HT1080 (cell line): ENCODE measurements around the gene HMGB2. TPM values are rescaled to one million over a fixed set of nuclear protein-coding genes. Genes with fewer than 3 reads are reported as not detected.
A peak's percentile ranks its signal among the peaks of the same experiment; 100 is the strongest.

Experiments used
- DNase-seq: peaks from one replicate; pipeline ENCODE4 v3.0.0-alpha.2; 2015; ENCODE audit warnings: low read depth
- total RNA-seq: library from RNA; depleted of rRNA; stranded (reverse); fragments of >200 nt; shearing (Covaris generic); gene quantifications from 2 replicates; pipeline ENCODE4 v1.2.3, GENCODE V29; 2014

HMGB2 gene
- total RNA-seq, 1 experiment from 2014 or later: 293 TPM

- DNase-seq: peak; percentile 93
These were observed 964 bp upstream of the HMGB2 start for GRCh38 chr4:173334891-173335752.

GRCh38 chr4:173333658-173334084 is 487 bp downstream of the HMGB2 start:
- no peak for DNase-seq

- DNase-seq: peak; percentile 40
These were observed 1.0 kb downstream of the HMGB2 start for GRCh38 chr4:173332963-173333657.

- peak; percentile 27 for DNase-seq
These were observed 2.1 kb downstream of the HMGB2 start for GRCh38 chr4:173332021-173332487.

DNA sequence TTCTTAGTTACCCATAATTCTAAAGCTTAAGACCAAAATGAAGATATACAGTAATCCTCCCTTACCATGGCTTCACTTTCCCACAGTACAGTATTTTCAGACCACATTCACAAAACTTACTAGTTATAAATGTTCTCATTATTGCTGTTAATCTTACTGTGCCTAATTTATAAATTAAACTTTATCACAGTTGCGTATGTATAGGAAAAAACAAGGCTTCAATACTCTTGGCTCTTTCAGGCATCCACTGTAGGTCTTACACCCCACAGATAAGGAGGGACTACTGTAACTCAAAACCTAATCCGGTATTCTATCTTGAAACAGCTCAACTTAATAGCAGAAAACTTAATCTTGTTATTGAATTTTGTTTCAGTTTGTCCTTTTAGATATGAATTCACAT is 3.6 kb downstream of the HMGB2 start:
- no peak for DNase-seq

GRCh38 chr4:173328236-173328901 is 5.8 kb downstream of the HMGB2 start:
- DNase-seq: no peak

GRCh38 chr4:173325007-173325736 is 9.0 kb downstream of the HMGB2 start:
- no peak for DNase-seq

GRCh38 chr4:173319696-173320095 is 14.5 kb downstream of the HMGB2 start:
- DNase-seq: no peak

- peak; percentile 66 for DNase-seq
These were observed 15.4 kb downstream of the HMGB2 start for GRCh38 chr4:173318648-173319211.

- DNase-seq: no peak
These were observed 15.9 kb downstream of the HMGB2 start for GRCh38 chr4:173318240-173318639.

GRCh38 chr4:173317004-173317403 is 17.2 kb downstream of the HMGB2 start:
- DNase-seq: no peak

GRCh38 chr4:173316060-173316459 is 18.1 kb downstream of the HMGB2 start:
- DNase-seq: no peak

DNA sequence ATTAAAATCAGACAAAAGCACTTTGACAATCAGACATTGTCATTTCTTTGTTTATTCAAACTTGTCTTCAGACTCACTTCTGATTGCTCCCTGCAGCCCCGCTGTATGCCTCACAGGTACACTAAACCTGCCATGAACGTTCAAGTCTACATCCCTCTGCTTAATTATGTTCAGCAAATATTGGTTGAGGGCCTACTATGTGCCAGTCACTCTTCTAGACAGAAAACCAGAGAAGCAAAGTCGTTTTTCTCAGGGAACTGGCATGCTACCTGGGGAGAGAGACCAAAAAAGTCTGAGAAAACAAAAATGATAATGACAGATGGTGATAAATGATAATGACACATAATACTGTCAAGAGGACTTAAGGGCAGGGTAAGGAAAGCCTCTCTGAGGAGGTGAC is 19.4 kb downstream of the HMGB2 start:
- DNase-seq: no peak

DNA sequence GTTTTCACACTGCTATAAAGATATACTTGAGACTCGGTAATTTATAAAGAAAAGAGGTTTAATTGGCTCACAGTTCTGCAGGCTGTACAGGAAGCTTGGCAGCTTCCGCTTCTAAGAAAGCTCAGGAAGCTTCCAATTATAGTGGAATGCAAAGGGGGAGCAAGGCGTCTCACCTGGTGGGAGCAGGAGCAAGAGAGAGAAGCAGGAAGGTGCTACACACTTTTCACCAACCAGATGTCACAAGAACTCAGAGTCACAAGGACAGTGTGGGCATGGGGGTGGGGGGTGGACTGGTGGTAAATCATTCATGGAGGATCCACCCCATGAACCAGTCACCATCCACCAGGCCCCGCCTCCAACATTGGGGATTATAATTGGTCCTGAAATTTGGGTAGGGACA is 22.8 kb downstream of the HMGB2 start:
- no peak for DNase-seq

DNA sequence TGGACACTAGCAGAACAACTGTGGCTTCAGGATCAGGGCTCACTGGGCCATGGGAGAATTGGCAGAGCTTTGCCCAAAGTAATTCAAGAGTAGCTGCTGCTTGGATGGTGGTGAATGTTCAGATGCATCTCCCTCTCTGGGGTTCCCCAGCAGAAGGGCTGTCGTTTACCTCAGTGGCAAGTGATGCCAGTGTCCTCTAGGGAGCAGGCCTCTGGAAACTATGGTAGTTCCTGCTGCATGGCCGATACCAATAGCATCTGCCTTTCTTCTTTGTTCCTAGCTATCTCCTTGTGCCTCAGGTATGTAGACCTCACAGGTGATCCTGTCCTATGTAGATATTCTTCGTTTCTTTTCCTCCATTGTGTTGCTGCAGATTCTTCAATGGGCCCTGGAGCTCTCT is 26.4 kb downstream of the HMGB2 start:
- DNase-seq: no peak

DNA sequence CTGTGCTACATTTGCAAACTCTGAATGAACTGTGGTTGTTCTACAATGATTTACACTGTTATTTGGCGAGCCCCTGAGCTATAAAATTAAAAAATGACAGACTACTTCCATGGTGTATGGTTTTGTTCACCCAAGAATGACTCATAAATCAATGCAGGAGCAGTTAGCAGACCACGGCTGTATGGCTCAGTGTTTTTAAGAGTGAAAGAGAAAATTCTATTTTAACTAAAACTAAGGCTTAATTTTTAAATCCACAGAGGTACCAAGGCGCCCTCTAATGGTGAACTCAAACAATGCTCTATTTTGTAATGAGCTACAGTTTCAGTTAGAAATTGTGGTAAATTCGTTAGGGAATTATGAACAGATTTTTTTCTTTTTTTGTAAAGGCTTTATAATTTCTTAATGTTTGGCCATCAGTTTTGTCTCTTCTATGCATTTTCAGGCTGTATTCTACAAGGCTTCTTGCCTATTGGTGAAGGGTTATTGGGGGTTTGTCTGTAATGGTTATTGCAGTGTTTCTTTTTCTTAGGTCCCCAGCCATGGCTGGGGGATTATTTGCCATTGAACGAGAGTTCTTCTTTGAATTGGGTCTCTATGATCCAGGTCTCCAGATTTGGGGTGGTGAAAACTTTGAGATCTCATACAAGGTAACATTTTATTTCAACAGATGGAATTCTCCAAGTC is 32.5 kb downstream of the HMGB2 start:
- peak; percentile 50 for DNase-seq

DNA sequence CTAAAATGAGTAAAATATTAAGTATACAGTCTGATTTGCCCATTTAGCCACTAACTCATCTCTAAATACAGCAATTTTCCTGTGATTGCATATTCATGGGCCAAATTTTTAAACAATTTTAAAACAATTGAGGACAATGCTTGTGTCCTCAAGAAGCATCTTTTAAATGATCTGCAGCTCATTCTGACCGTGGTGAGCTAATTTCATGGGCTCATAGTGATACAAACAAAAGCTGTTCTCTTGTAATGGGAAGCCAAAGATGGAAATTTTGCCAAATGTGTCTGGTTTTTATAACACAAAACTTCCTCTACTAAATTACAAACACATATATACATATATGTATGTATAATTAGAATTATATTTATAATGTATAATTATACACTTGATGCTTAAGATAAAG is 39.7 kb downstream of the HMGB2 start:
- DNase-seq: no peak

DNA sequence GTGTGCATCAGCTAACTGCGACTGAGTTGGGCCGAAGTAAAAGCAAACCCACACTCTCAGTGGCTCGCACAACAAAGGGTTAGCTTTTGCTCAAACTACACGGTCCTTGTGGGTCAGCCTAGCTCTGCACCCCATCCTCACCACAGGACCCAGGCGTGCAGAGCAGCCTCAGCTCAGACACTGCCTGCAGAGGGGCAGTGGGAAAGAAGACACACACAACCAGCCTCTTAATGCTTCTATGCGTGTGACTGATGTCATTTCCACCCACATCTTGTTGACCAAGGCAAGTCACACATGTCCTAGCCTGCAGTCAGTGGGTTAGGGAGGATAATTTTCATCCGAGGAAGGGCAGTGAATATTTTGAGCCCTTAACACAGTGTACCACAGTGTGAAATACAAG is 40.5 kb downstream of the HMGB2 start:
- DNase-seq: no peak

DNA sequence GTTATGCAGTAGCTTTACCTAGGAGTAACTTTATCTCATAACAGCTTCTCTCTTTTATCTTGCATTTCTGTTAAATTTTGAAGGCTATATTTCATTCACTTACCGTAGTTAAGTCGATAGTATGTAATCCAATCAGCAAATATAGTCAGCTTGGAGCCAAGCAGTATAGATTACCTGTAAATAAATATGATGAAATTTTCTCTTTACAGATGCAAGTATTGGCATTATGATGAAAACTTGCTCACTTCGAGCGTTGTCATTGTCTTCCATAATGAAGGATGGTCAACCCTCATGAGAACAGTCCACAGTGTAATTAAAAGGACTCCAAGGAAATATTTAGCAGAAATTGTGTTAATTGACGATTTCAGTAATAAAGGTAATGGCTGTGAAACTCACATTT is 42.3 kb downstream of the HMGB2 start:
- DNase-seq: no peak

GRCh38 chr4:173289353-173289727 is 44.8 kb downstream of the HMGB2 start:
- DNase-seq: no peak
